ENCODE data around the gene RPS14. TPM values are rescaled to one million over a fixed set of nuclear protein-coding genes. Genes with fewer than 3 reads are reported as not detected.

Gene RPS14
- total RNA-seq, 1 experiment from 2014 or later: 2,564 TPM

DNA sequence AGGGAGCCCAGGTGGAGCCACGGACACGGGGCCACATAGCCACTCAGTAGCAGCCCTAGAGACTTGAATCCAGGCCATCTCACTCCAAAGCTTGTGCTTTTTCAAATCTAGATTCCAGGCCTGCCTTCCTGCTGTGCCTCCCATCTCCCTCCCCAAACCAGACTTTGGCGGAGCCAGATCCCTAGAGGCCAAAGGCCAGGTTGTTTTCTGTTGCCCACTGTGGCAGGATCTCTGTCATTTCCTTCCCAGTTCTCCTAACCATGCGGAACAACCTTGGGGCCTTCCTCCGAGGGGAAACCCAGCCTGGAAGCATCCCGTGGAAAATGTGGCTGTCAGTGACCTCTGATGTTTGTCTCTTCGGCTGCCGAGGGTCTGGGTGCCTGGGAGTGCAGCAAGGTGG, 16.4 kb upstream of the RPS14 start:
- TF ChIP-seq GRHL2 (CRISPR knock-in tag; IDR thresholded peaks at IDR 0.05; ENCODE audit: insufficient replicate concordance, severe bottlenecking): no peak
- no peak for DNase-seq (ENCODE audit: low spot score)
- POLR2A ChIA-PET: interaction anchor here (1.7 kb wide), 1 partner anchor 21 kb away, joined by 4 read pairs; no protein-coding TSS in a partner anchor
- no peaks in the 10 kb centered on the region for H3K36me3 Mint-ChIP-seq
- H3K9me3 Mint-ChIP-seq: no peaks in the 10 kb centered on the region
- no peaks in the 10 kb centered on the region for H3K27me3 Mint-ChIP-seq (ENCODE audit: low read depth)
- CTCF ChIA-PET: interaction anchor here (0.6 to 2.3 kb wide), 5 partner anchors 24 to 318 kb away, joined by 4 to 20 read pairs (median 8); no protein-coding TSS in a partner anchor
- no peak for ATAC-seq
- peaks cover 37% of the 10 kb centered on the region for H3K4me1 Mint-ChIP-seq
- no peak overlapping the region for H3K27ac Mint-ChIP-seq
- no peak overlapping the region for H3K4me3 Mint-ChIP-seq

DNA sequence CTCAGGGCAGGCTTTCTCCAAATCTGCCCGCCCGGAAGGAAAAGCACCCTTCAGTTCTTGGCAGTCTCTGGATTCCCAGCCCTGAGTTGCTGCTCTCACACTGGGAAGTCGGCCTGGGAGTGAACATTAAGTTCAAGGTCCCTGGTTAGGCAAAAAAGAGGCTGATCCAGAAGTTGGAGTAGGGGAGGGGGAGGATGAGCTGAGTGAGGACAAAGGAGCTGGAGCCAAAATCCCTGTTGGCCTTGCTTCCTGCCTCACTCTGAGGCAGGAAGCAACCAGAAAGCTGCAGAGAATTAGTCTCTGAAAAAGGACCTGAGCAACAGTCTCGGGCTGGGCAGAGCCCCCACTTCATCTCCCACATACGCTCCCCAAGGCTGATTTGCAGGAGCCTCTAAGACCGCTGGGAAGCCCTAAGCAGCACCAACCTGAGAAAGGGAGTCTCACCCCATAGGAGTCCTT, 15.0 kb upstream of the RPS14 start:
- DNase-seq (ENCODE audit: low spot score): no peak
- Mint-ChIP-seq H3K9me3 (no peaks in the 10 kb centered on the region), H3K4me3 (no peak overlapping the region), H3K36me3 (no peaks in the 10 kb centered on the region), H3K27me3 (ENCODE audit: low read depth) (no peaks in the 10 kb centered on the region), H3K4me1 (peaks cover 45% of the 10 kb centered on the region), H3K27ac (peak overlapping the region; percentile 68; the same call in 1 of the 2 replicates)
- ChIA-PET POLR2A (interaction anchor here (1.1 to 1.7 kb wide), 3 partner anchors 22 to 236 kb away, joined by 3 to 4 read pairs (median 3); partner anchors contain the start of gene RBM22), CTCF (interaction anchor here (0.6 to 2.3 kb wide), 16 partner anchors 8 to 236 kb away, joined by 3 to 20 read pairs (median 3); partner anchors contain the start of genes RBM22 and RPS14)
- peak; percentile 66 for ATAC-seq
- TF ChIP-seq CREM (CRISPR knock-in tag; IDR thresholded peaks at IDR 0.05): no peak
- TF ChIP-seq AR (CRISPR knock-in tag; IDR thresholded peaks at IDR 0.05): no peak
- TF ChIP-seq ZNF232 (CRISPR knock-in tag; IDR thresholded peaks at IDR 0.05): no peak
- no peak for TF ChIP-seq FOXK1 (CRISPR knock-in tag; IDR thresholded peaks at IDR 0.05)
- TF ChIP-seq ATF6 (CRISPR knock-in tag; IDR thresholded peaks at IDR 0.05): no peak
- TF ChIP-seq GRHL2 (CRISPR knock-in tag; IDR thresholded peaks at IDR 0.05; ENCODE audit: insufficient replicate concordance, severe bottlenecking): no peak
- TF ChIP-seq, protein P1, sequence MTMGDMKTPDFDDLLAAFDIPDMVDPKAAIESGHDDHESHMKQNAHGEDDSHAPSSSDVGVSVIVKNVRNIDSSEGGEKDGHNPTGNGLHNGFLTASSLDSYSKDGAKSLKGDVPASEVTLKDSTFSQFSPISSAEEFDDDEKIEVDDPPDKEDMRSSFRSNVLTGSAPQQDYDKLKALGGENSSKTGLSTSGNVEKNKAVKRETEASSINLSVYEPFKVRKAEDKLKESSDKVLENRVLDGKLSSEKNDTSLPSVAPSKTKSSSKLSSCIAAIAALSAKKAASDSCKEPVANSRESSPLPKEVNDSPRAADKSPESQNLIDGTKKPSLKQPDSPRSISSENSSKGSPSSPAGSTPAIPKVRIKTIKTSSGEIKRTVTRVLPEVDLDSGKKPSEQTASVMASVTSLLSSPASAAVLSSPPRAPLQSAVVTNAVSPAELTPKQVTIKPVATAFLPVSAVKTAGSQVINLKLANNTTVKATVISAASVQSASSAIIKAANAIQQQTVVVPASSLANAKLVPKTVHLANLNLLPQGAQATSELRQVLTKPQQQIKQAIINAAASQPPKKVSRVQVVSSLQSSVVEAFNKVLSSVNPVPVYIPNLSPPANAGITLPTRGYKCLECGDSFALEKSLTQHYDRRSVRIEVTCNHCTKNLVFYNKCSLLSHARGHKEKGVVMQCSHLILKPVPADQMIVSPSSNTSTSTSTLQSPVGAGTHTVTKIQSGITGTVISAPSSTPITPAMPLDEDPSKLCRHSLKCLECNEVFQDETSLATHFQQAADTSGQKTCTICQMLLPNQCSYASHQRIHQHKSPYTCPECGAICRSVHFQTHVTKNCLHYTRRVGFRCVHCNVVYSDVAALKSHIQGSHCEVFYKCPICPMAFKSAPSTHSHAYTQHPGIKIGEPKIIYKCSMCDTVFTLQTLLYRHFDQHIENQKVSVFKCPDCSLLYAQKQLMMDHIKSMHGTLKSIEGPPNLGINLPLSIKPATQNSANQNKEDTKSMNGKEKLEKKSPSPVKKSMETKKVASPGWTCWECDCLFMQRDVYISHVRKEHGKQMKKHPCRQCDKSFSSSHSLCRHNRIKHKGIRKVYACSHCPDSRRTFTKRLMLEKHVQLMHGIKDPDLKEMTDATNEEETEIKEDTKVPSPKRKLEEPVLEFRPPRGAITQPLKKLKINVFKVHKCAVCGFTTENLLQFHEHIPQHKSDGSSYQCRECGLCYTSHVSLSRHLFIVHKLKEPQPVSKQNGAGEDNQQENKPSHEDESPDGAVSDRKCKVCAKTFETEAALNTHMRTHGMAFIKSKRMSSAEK (CRISPR knock-in tag; IDR thresholded peaks at IDR 0.05; ENCODE audit: borderline replicate concordance): no peak
- no peak for TF ChIP-seq ZNF416 (CRISPR knock-in tag; IDR thresholded peaks at IDR 0.05)
- no peak for TF ChIP-seq NFATC4 (CRISPR knock-in tag; IDR thresholded peaks at IDR 0.05)
- no peak for TF ChIP-seq ZNF219 (CRISPR knock-in tag; IDR thresholded peaks at IDR 0.05; ENCODE audit: borderline replicate concordance)
- no peak for TF ChIP-seq ETV6 (CRISPR knock-in tag; IDR thresholded peaks at IDR 0.05)
- no peak for TF ChIP-seq SOX15 (CRISPR knock-in tag; IDR thresholded peaks at IDR 0.05)
- no peak for TF ChIP-seq IRF2 (CRISPR knock-in tag; IDR thresholded peaks at IDR 0.05; ENCODE audit: borderline replicate concordance, low read depth)
- TF ChIP-seq ZNF396 (CRISPR knock-in tag; IDR thresholded peaks at IDR 0.05; ENCODE audit: borderline replicate concordance): no peak
- TF ChIP-seq, protein P2, sequence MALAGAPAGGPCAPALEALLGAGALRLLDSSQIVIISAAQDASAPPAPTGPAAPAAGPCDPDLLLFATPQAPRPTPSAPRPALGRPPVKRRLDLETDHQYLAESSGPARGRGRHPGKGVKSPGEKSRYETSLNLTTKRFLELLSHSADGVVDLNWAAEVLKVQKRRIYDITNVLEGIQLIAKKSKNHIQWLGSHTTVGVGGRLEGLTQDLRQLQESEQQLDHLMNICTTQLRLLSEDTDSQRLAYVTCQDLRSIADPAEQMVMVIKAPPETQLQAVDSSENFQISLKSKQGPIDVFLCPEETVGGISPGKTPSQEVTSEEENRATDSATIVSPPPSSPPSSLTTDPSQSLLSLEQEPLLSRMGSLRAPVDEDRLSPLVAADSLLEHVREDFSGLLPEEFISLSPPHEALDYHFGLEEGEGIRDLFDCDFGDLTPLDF (CRISPR knock-in tag; IDR thresholded peaks at IDR 0.05): no peak
- no peak for TF ChIP-seq TEAD4 (CRISPR knock-in tag; IDR thresholded peaks at IDR 0.05)
- TF ChIP-seq, protein P3, sequence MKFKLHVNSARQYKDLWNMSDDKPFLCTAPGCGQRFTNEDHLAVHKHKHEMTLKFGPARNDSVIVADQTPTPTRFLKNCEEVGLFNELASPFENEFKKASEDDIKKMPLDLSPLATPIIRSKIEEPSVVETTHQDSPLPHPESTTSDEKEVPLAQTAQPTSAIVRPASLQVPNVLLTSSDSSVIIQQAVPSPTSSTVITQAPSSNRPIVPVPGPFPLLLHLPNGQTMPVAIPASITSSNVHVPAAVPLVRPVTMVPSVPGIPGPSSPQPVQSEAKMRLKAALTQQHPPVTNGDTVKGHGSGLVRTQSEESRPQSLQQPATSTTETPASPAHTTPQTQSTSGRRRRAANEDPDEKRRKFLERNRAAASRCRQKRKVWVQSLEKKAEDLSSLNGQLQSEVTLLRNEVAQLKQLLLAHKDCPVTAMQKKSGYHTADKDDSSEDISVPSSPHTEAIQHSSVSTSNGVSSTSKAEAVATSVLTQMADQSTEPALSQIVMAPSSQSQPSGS (CRISPR knock-in tag; IDR thresholded peaks at IDR 0.05; ENCODE audit: borderline replicate concordance, low read depth): no peak
- TF ChIP-seq GABPB1 (CRISPR knock-in tag; IDR thresholded peaks at IDR 0.05): no peak
- no peak for TF ChIP-seq JAZF1 (CRISPR knock-in tag; IDR thresholded peaks at IDR 0.05)
